ENCODE measurements around the gene GRAP.

- TF ChIP-seq CTCF (IDR thresholded peaks at IDR 0.05; ENCODE audit: borderline replicate concordance, extremely low read depth, low read length, poor library complexity, severe bottlenecking) (no peak), EZH2 (IDR thresholded peaks at IDR 0.05; ENCODE audit: borderline replicate concordance, low read depth, low read length, severe bottlenecking) (no peak)
These were observed 68.1 kb downstream of the GRAP start for GRCh38 chr17:18978655-18979054.

Measured in DND-41 (cell line).